H1 (cell line): Measurements from ENCODE around the gene MGAT5B. TPM values are rescaled to one million over a fixed set of nuclear protein-coding genes. Genes with fewer than 3 reads are reported as not detected.

Experiments used
- CTCF ChIA-PET: fragments of 300-600 bp; sonication (Branson Sonifier 250); formaldehyde crosslinking; loops from one replicate; lab custom pipeline; 2021; ENCODE audit not compliant: partially characterized antibody; lab: Charles Lee
- POLR2A ChIA-PET: fragments of 300-600 bp; sonication (Branson Sonifier 250); formaldehyde crosslinking; loops from one replicate; lab custom pipeline; 2021; ENCODE audit warnings: inconsistent platforms; ENCODE audit not compliant: partially characterized antibody; lab: Charles Lee
- DNase-seq, 2 experiments: peaks; one replicate each; pipeline versions ENCODE4 v3.0.0 to v3.0.0-alpha.2; 2010 to 2022; ENCODE audit warnings: low spot score in 2 of 2, low read depth in 1 of 2, mixed read lengths in 1 of 2
- FAIRE-seq: peaks from 2 replicates; lab custom pipeline; 2011; peaks lifted over from hg19 to GRCh38; lab: Jason Lieb, UNC
- H2AFZ ChIP-seq: 2 replicates; pipeline ENCODE4 v1.8.1; 2012; ENCODE audit warnings: low read length, inconsistent platforms
- H2AK5ac ChIP-seq: 2 replicates; pipeline ENCODE4 v1.6.1; 2013; ENCODE audit warnings: low read depth, low read length
- H2BK120ac ChIP-seq: replicated peaks from 2 replicates; pipeline ENCODE3; 2013; ENCODE audit warnings: low read depth, low read length, inconsistent platforms
- H2BK12ac ChIP-seq: 2 replicates; pipeline ENCODE4 v1.6.1; 2013; ENCODE audit warnings: low read depth, low read length
- H2BK15ac ChIP-seq: 2 replicates; pipeline ENCODE4 v1.6.1; 2013; ENCODE audit warnings: low read length
- H2BK20ac ChIP-seq: 2 replicates; pipeline ENCODE4 v1.6.1; 2013; ENCODE audit warnings: low read length
- H2BK5ac ChIP-seq: 2 replicates; pipeline ENCODE4 v1.6.1; 2013; ENCODE audit warnings: low read depth, low read length
- H3K14ac ChIP-seq: 2 replicates; pipeline ENCODE4 v1.6.1; 2013; ENCODE audit warnings: inconsistent platforms; ENCODE audit not compliant: insufficient read length
- H3K18ac ChIP-seq: 2 replicates; pipeline ENCODE4 v1.6.1; 2013; ENCODE audit warnings: low read length; ENCODE audit errors: extremely low read depth
- H3K23ac ChIP-seq: 2 replicates; pipeline ENCODE4 v1.6.1; 2013; ENCODE audit warnings: inconsistent platforms; ENCODE audit not compliant: insufficient read length
- H3K23me2 ChIP-seq: 2 replicates; pipeline ENCODE4 v1.6.1; 2013; ENCODE audit warnings: low read depth, low read length
- H3K27ac ChIP-seq: 2 replicates; pipeline ENCODE4 v1.6.1; 2011; ENCODE audit warnings: low read depth, low read length, inconsistent platforms
- H3K27me3 ChIP-seq, 4 experiments: replicated peaks in 1 of 4; 1 replicate in 1 of 4; 2 replicates in 3 of 4; pipeline versions ENCODE4 v1.6.1 to v1.8.1; 2011 to 2013; ENCODE audit warnings: low read length in 3 of 4, mild to moderate bottlenecking in 3 of 4, inconsistent platforms in 2 of 4, mixed read lengths in 2 of 4, moderate library complexity in 1 of 4; ENCODE audit not compliant: control insufficient read depth in 3 of 4, insufficient read depth in 3 of 4; ENCODE audit errors: extremely low read depth in 1 of 4
- H3K36me3 ChIP-seq, 4 experiments: 2 replicates each; pipeline versions ENCODE4 v1.6.1 to v1.8.1; 2011 to 2013; ENCODE audit warnings: mild to moderate bottlenecking in 4 of 4, low read length in 3 of 4, moderate library complexity in 2 of 4, control low read depth in 1 of 4, inconsistent platforms in 1 of 4; ENCODE audit not compliant: insufficient read depth in 4 of 4, control insufficient read depth in 2 of 4
- H3K4ac ChIP-seq: replicated peaks from 2 replicates; pipeline ENCODE3; 2013; ENCODE audit warnings: low read length, low read depth, mixed read lengths, inconsistent platforms; ENCODE audit not compliant: insufficient read length
- H3K4me1 ChIP-seq, 4 experiments: replicated peaks in 1 of 4; 1 replicate in 1 of 4; 2 replicates in 3 of 4; pipeline versions ENCODE4 v1.6.1 to v1.8.1; 2011 to 2013; ENCODE audit warnings: low read length in 3 of 4, inconsistent platforms in 2 of 4, mixed read lengths in 1 of 4; ENCODE audit not compliant: insufficient read depth in 4 of 4, control insufficient read depth in 3 of 4
- H3K4me2 ChIP-seq, 2 experiments: 2 replicates each; pipeline versions ENCODE4 v1.6.1 to v1.8.1; 2011 to 2013; ENCODE audit warnings: low read depth in 2 of 2, low read length in 2 of 2, control low read depth in 1 of 2, inconsistent platforms in 1 of 2, mild to moderate bottlenecking in 1 of 2; ENCODE audit not compliant: insufficient read depth in 1 of 2
- H3K4me3 ChIP-seq, 4 experiments: fragments of 200-600, 300-600 bp in 1 of 4; sonication (generic), shearing (Covaris generic), sonication (Bioruptor Twin) in 1 of 4; 2 replicates each; pipeline versions ENCODE4 v1.5.1 to v1.8.1; 2011 to 2016; ENCODE audit warnings: low read length in 4 of 4, low read depth in 3 of 4, control low read depth in 2 of 4, inconsistent platforms in 2 of 4, mild to moderate bottlenecking in 2 of 4, mixed read lengths in 1 of 4, moderate library complexity in 1 of 4; ENCODE audit not compliant: insufficient read depth in 2 of 4; ENCODE audit errors: extremely low read depth in 1 of 4
- H3K56ac ChIP-seq: replicated peaks from 2 replicates; pipeline ENCODE3; 2013; ENCODE audit warnings: low read depth, mild to moderate bottlenecking, mixed read lengths, low read length, inconsistent platforms; ENCODE audit not compliant: insufficient read length
- H3K79me1 ChIP-seq: 2 replicates; pipeline ENCODE4 v1.6.1; 2013; ENCODE audit warnings: low read depth, low read length, control low read depth
- H3K79me2 ChIP-seq, 2 experiments: 2 replicates each; pipeline versions ENCODE4 v1.6.1 to v1.8.1; 2012 to 2013; ENCODE audit warnings: low read length in 2 of 2, mild to moderate bottlenecking in 2 of 2, inconsistent platforms in 1 of 2; ENCODE audit not compliant: insufficient read depth in 2 of 2, control insufficient read depth in 1 of 2
- H3K9ac ChIP-seq, 4 experiments: replicated peaks in 1 of 4; 1 replicate in 1 of 4; 2 replicates in 3 of 4; pipeline versions ENCODE4 v1.6.1 to v1.8.1; 2011 to 2013; ENCODE audit warnings: low read depth in 3 of 4, low read length in 3 of 4, control low read depth in 2 of 4, mild to moderate bottlenecking in 2 of 4, moderate library complexity in 2 of 4, inconsistent platforms in 1 of 4; ENCODE audit errors: extremely low read depth in 1 of 4
- H3K9me3 ChIP-seq, 2 experiments: 2 replicates each; pipeline versions ENCODE4 v1.6.1 to v1.8.1; 2012 to 2013; ENCODE audit warnings: mild to moderate bottlenecking in 2 of 2, moderate library complexity in 2 of 2, control low read depth in 1 of 2, inconsistent platforms in 1 of 2, low read depth in 1 of 2, low read length in 1 of 2, mixed read lengths in 1 of 2; ENCODE audit not compliant: insufficient read depth in 2 of 2
- H4K20me1 ChIP-seq, 2 experiments: replicated peaks in 1 of 2; 2 replicates each; pipeline versions ENCODE3 to v1.8.1; 2011 to 2013; ENCODE audit warnings: inconsistent platforms in 2 of 2, low read length in 2 of 2, mild to moderate bottlenecking in 1 of 2; ENCODE audit not compliant: insufficient read depth in 2 of 2, control insufficient read depth in 1 of 2
- H4K5ac ChIP-seq: 2 replicates; pipeline ENCODE4 v1.6.1; 2013; ENCODE audit warnings: low read length, low read depth, mixed read lengths, inconsistent platforms; ENCODE audit not compliant: insufficient read length
- H4K8ac ChIP-seq: 2 replicates; pipeline ENCODE4 v1.8.0; 2013; ENCODE audit warnings: mild to moderate bottlenecking, moderate library complexity, low read length, inconsistent platforms; ENCODE audit not compliant: insufficient read depth; ENCODE audit errors: extremely low read depth
- H4K91ac ChIP-seq: replicated peaks from 2 replicates; pipeline ENCODE3; 2013; ENCODE audit warnings: low read length, mixed read lengths, inconsistent platforms; ENCODE audit not compliant: insufficient read length
- CTCF ChIP-seq, 3 experiments: IDR thresholded peaks; 1 replicate in 2 of 3; 2 replicates in 1 of 3; pipeline versions ENCODE4 v1.5.1 to v1.6.1; 2011; ENCODE audit warnings: low read length in 3 of 3, mild to moderate bottlenecking in 3 of 3, inconsistent platforms in 2 of 3, low read depth in 1 of 3, moderate library complexity in 1 of 3; ENCODE audit not compliant: insufficient read depth in 1 of 3; ENCODE audit errors: control extremely low read depth in 1 of 3
- RAD21 ChIP-seq, 2 experiments: IDR thresholded peaks in 1 of 2; conservative IDR thresholded peaks in 1 of 2; 2 replicates each; pipeline ENCODE4 v1.6.1; 2011; ENCODE audit warnings: low read depth in 2 of 2, low read length in 2 of 2, improper control_type of control experiment in 1 of 2, inconsistent platforms in 1 of 2, mild to moderate bottlenecking in 1 of 2, moderate library complexity in 1 of 2
- TAF1 ChIP-seq: IDR thresholded peaks from 2 replicates; pipeline ENCODE4 v1.6.1; 2011; ENCODE audit warnings: mild to moderate bottlenecking, low read depth, low read length
- WGBS, 2 experiments: shearing (Covaris generic) in 1 of 2; methylation state at CpG; one replicate each; pipeline versions ENCODE4 v1.1.6 to v1.1.7; 2013 to 2015; ENCODE audit warnings: low lambda C conversion rate in 2 of 2, mixed read lengths in 2 of 2, inconsistent platforms in 1 of 2, low coverage in 1 of 2, missing lambda C conversion rate in 1 of 2; ENCODE audit not compliant: insufficient replicate concordance in 2 of 2, insufficient coverage in 1 of 2, insufficient read length in 1 of 2; ENCODE audit errors: extremely low coverage in 1 of 2, missing lambda C conversion rate in 1 of 2; 5-methylcytosine and 5-hydroxymethylcytosine counted together
- polyA plus RNA-seq, 7 experiments: library from polyadenylated mRNA; depleted of rRNA in 3 of 7; stranded (reverse) in 5 of 7; unstranded in 2 of 7; fragments of >200 nt in 5 of 7; fragments of 200-250 nt in 2 of 7; gene quantifications; 1 replicate in 5 of 7; 2 replicates in 1 of 7; 4 replicates in 1 of 7; pipeline versions ENCODE4 v1.2.1 to v1.2.3, GENCODE V29; 2011 to 2013; ENCODE audit warnings: missing spikeins in 2 of 7, mixed read lengths in 2 of 7
- total RNA-seq: library from RNA; stranded (reverse); fragmentation: NEBNext Ultra II Directional; extraction: Animal tissue kit (Norgen Biotek cat#: 25700); gene quantifications from 2 replicates; pipeline ENCODE4 v1.2.1, GENCODE V29; 2021

The MGAT5B gene
- total and polyA plus RNA-seq, 2 of the 8 experiments (the other 6 are each of a cell fraction or from before 2014, with no cell fraction given) = 7.9 to 8.2 TPM

GRCh38 chr17:76887802-76888201 lies 19.6 kb downstream of the MGAT5B start:
- Histone ChIP-seq H3K23ac (no peak overlapping the region), H3K18ac (no peak overlapping the region), H2BK12ac (no peak overlapping the region), H3K23me2 (no peaks in the 10 kb centered on the region), H4K8ac (no peak overlapping the region), H3K4ac (no peak overlapping the region), H2AFZ (no peak overlapping the region), H2BK120ac (no peak overlapping the region), H3K56ac (no peak overlapping the region), H4K5ac (no peak overlapping the region), H3K9ac (no peak overlapping the region), H3K79me1 (peaks cover 2% of the 10 kb centered on the region; the same call in 1 of the 2 replicates), H2BK20ac (no peak overlapping the region), H4K91ac (no peak overlapping the region), H3K4me2 (no peak overlapping the region), H3K27me3 (no peaks in the 10 kb centered on the region), H3K27ac (no peak overlapping the region), H3K4me1 (peaks cover 0 to 13% (median 7%) of the 10 kb centered on the region in 4 experiments; a peak in 6 of 7 replicates), H2BK5ac (no peak overlapping the region), H4K20me1 (peaks cover 0 to 2% of the 10 kb centered on the region in 2 experiments), H2AK5ac (no peak overlapping the region), H3K14ac (no peak overlapping the region), H3K79me2 (no peaks in the 10 kb centered on the region), H2BK15ac (no peak overlapping the region), H3K4me3 (no peak overlapping the region), H3K9me3 (no peaks in the 10 kb centered on the region), H3K36me3 (no peaks in the 10 kb centered on the region)
- 78% methylated on average over 6 of the region's 6 CpGs; no CpG with 5 or more reads in 1 of the 2 experiments for WGBS, 2 experiments
- CTCF ChIA-PET = interaction anchor here (0.5 to 5.6 kb wide), 22 partner anchors 9 to 1686 kb away, joined by 3 to 35 read pairs (median 5); partner anchors contain the start of gene MGAT5B
- POLR2A ChIA-PET = no interaction called here
- no peak for DNase-seq
- TF ChIP-seq CTCF (IDR thresholded peaks at IDR 0.05; ENCODE audit: control extremely low read depth in 1 of 3, insufficient read depth in 1 of 3, low read depth in 1 of 3, low read length in 3 of 3) (peak; percentile 35 to 66 (median 65)), RAD21 (IDR thresholded peaks at IDR 0.05 in 1 of 2, conservative IDR thresholded peaks at IDR 0.05 in 1 of 2; ENCODE audit: low read depth in 2 of 2, low read length in 2 of 2) (peak; percentile 22 to 57; a peak in 3 of 4 replicates), TAF1 (no peak)
- no peak for FAIRE-seq
